ENCODE data around the gene ARHGAP32.

Gene ARHGAP32

DNA sequence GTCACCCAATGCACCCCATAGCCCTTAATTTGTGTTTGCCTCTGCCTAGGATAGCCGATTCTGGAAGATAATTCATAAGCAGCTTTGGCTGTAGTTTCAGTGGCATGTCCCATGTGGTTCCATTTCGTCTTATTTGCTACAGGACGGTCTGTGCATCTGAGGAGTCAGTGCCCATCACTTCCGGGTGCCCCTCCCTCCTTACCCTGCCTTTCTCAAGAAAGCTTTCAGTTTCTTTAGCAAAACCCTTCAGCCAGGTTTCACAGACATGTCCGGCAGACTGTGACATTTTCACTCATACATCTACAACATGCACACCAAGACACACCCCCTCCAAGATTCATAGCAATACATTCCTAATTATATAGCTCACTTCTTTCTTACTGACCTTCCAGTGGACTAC, 263.7 kb downstream of the ARHGAP32 start:
- no peaks in the 10 kb centered on the region for H4K20me1 ChIP-seq (ENCODE audit: low read depth, low read length)
- H3K27ac ChIP-seq (ENCODE audit: low read depth, low read length): no peak overlapping the region

DNA sequence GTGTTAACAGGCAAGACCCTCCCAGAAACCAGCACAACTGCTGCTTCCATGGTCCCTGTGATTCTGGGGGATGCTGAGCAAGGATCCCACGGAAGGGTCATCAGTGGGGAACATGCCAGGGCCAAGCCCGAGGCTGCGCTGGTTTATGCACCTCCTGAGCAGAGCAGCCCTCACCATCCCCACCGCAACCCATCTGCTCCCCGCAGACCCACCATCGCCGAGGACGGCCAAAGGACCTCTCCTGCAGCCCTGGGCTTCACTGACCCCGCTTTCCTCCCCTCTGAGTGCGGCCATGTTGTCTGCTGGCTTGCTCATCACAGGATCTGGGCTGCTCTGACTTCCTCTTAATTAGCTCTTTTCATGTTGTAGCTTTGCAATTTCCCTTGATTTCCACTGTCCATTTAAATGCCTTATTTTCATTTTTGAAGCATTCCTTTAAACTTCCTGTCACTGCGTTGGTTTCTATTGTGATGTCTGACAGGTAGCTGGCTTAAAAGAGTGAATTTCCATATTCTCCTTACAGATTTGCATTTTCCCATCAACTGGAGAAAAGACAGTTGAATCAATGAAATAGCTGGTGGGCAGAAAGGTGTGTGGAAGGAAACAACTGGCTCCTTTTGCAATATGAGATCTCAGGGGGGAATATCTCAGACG, 264.3 kb downstream of the ARHGAP32 start:
- no peak overlapping the region for H3K27ac ChIP-seq (ENCODE audit: low read depth, low read length)
- H2AFZ ChIP-seq (ENCODE audit: low read depth, low read length, severe bottlenecking): no peak overlapping the region

More for the DNA sequence above, 263.7 kb downstream of the ARHGAP32 start:
- Histone ChIP-seq H3K27me3 (ENCODE audit: low read length) (no peaks in the 10 kb centered on the region), H3K9me3 (ENCODE audit: insufficient read depth, low read length) (no peaks in the 10 kb centered on the region), H3K4me3 (ENCODE audit: insufficient read depth, low read length, poor library complexity, severe bottlenecking) (no peak overlapping the region), H3K79me2 (ENCODE audit: insufficient read depth, low read length) (no peaks in the 10 kb centered on the region), H3K36me3 (ENCODE audit: low read length) (no peaks in the 10 kb centered on the region), H2AFZ (ENCODE audit: low read depth, low read length, severe bottlenecking) (no peak overlapping the region), H3K4me2 (ENCODE audit: low read depth, low read length, poor library complexity, severe bottlenecking) (no peak overlapping the region), H3K9me2 (replicated peaks; ENCODE audit: insufficient read depth, low read length) (no peaks in the 10 kb centered on the region), H3F3A (ENCODE audit: insufficient read depth) (no peaks in the 10 kb centered on the region), H3K9ac (ENCODE audit: low read length) (no peak overlapping the region)
- TF ChIP-seq, protein P1, sequence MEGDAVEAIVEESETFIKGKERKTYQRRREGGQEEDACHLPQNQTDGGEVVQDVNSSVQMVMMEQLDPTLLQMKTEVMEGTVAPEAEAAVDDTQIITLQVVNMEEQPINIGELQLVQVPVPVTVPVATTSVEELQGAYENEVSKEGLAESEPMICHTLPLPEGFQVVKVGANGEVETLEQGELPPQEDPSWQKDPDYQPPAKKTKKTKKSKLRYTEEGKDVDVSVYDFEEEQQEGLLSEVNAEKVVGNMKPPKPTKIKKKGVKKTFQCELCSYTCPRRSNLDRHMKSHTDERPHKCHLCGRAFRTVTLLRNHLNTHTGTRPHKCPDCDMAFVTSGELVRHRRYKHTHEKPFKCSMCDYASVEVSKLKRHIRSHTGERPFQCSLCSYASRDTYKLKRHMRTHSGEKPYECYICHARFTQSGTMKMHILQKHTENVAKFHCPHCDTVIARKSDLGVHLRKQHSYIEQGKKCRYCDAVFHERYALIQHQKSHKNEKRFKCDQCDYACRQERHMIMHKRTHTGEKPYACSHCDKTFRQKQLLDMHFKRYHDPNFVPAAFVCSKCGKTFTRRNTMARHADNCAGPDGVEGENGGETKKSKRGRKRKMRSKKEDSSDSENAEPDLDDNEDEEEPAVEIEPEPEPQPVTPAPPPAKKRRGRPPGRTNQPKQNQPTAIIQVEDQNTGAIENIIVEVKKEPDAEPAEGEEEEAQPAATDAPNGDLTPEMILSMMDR (IDR thresholded peaks at IDR 0.05; ENCODE audit: insufficient read depth, low read length, poor library complexity, severe bottlenecking): no peak
- TF ChIP-seq EZH2phosphoT487 (conservative IDR thresholded peaks at IDR 0.05; ENCODE audit: low read length): no peak

GRCh38 chr11:128927108-128927461, 265.0 kb downstream of the ARHGAP32 start:
- no peaks in the 10 kb centered on the region for H3F3A ChIP-seq (ENCODE audit: insufficient read depth)
- H3K79me2 ChIP-seq (ENCODE audit: insufficient read depth, low read length): no peaks in the 10 kb centered on the region
- no peak overlapping the region for H3K4me3 ChIP-seq (ENCODE audit: insufficient read depth, low read length, poor library complexity, severe bottlenecking)
- H3K9ac ChIP-seq (ENCODE audit: low read length): no peak overlapping the region
- H4K20me1 ChIP-seq (ENCODE audit: low read depth, low read length): no peaks in the 10 kb centered on the region
- TF ChIP-seq, protein P1 (IDR thresholded peaks at IDR 0.05; ENCODE audit: insufficient read depth, low read length, poor library complexity, severe bottlenecking): no peak
- no peak for TF ChIP-seq EZH2phosphoT487 (conservative IDR thresholded peaks at IDR 0.05; ENCODE audit: low read length)
- no peak overlapping the region for H2AFZ ChIP-seq (ENCODE audit: low read depth, low read length, severe bottlenecking)
- H3K4me2 ChIP-seq (ENCODE audit: low read depth, low read length, poor library complexity, severe bottlenecking): no peak overlapping the region
- H3K27me3 ChIP-seq (ENCODE audit: low read length): no peaks in the 10 kb centered on the region
- H3K9me2 ChIP-seq (replicated peaks; ENCODE audit: insufficient read depth, low read length): no peaks in the 10 kb centered on the region
- no peak overlapping the region for H3K27ac ChIP-seq (ENCODE audit: low read depth, low read length)
- H3K36me3 ChIP-seq (ENCODE audit: low read length): no peaks in the 10 kb centered on the region
- H3K9me3 ChIP-seq (ENCODE audit: insufficient read depth, low read length): no peaks in the 10 kb centered on the region

More for the DNA sequence above, 264.3 kb downstream of the ARHGAP32 start:
- no peaks in the 10 kb centered on the region for H3F3A ChIP-seq (ENCODE audit: insufficient read depth)
- H3K9me2 ChIP-seq (replicated peaks; ENCODE audit: insufficient read depth, low read length): no peaks in the 10 kb centered on the region
- H3K36me3 ChIP-seq (ENCODE audit: low read length): no peaks in the 10 kb centered on the region
- no peak overlapping the region for H3K4me2 ChIP-seq (ENCODE audit: low read depth, low read length, poor library complexity, severe bottlenecking)
- no peak overlapping the region for H3K9ac ChIP-seq (ENCODE audit: low read length)
- no peaks in the 10 kb centered on the region for H3K79me2 ChIP-seq (ENCODE audit: insufficient read depth, low read length)
- H4K20me1 ChIP-seq (ENCODE audit: low read depth, low read length): no peaks in the 10 kb centered on the region
- no peak for TF ChIP-seq EZH2phosphoT487 (conservative IDR thresholded peaks at IDR 0.05; ENCODE audit: low read length)
- TF ChIP-seq, protein P1 (IDR thresholded peaks at IDR 0.05; ENCODE audit: insufficient read depth, low read length, poor library complexity, severe bottlenecking): no peak
- no peaks in the 10 kb centered on the region for H3K9me3 ChIP-seq (ENCODE audit: insufficient read depth, low read length)
- H3K4me3 ChIP-seq (ENCODE audit: insufficient read depth, low read length, poor library complexity, severe bottlenecking): no peak overlapping the region
- no peaks in the 10 kb centered on the region for H3K27me3 ChIP-seq (ENCODE audit: low read length)
